ENCODE results near the gene KCMF1. TPM values are rescaled to one million over a fixed set of nuclear protein-coding genes. Genes with fewer than 3 reads are reported as not detected.

The KCMF1 gene
- total and polyA plus RNA-seq, 10 of the 15 experiments (the other 5 are each of a cell fraction or from before 2014, with no cell fraction given): 8.4 to 124 (median 43.0) TPM

- Histone ChIP-seq H3K27ac (ENCODE audit: control insufficient read depth, insufficient read depth) (no peak overlapping the region), H3K9ac (ENCODE audit: control insufficient read depth, insufficient read depth, low read length) (no peak overlapping the region), H3K79me2 (ENCODE audit: control insufficient read depth, insufficient read depth, low read length) (peaks cover 47% of the 10 kb centered on the region), H3K4me1 (ENCODE audit: control insufficient read depth, insufficient read depth, low read length) (no peaks in the 10 kb centered on the region), H4K20me1 (ENCODE audit: control insufficient read depth, insufficient read depth) (peaks cover 3% of the 10 kb centered on the region; the same call in 1 of the 2 replicates), H3K36me3 (ENCODE audit: control insufficient read depth in 2 of 2, insufficient read depth in 2 of 2, low read length in 1 of 2) (peaks cover 0 to 11% of the 10 kb centered on the region in 2 experiments; a peak in 3 of 4 replicates), H3K4me2 (ENCODE audit: control insufficient read depth, insufficient read depth) (no peak overlapping the region), H3K4me3 (no peak overlapping the region), H3K27me3 (replicated peaks in 1 of 2; ENCODE audit: control insufficient read depth in 2 of 2, insufficient read depth in 2 of 2, low read length in 1 of 2) (no peaks in the 10 kb centered on the region), H2AFZ (ENCODE audit: control insufficient read depth, low read depth, low read length) (no peak overlapping the region), H3K9me3 (replicated peaks; ENCODE audit: control insufficient read depth, insufficient read depth, low read length) (no peaks in the 10 kb centered on the region)
- TF ChIP-seq SIN3A (IDR thresholded peaks at IDR 0.05; ENCODE audit: low read depth, low read length) (no peak), HSF1 (IDR thresholded peaks at IDR 0.05; ENCODE audit: low read depth, low read length) (no peak), STAT3 (IDR thresholded peaks at IDR 0.05; ENCODE audit: low read depth, low read length) (no peak), USF1 (IDR thresholded peaks at IDR 0.05; ENCODE audit: borderline replicate concordance, extremely low read length, insufficient read depth, low read depth, low read length) (no peak), ESRRA (IDR thresholded peaks at IDR 0.05; ENCODE audit: low read length) (no peak), LARP7 (IDR thresholded peaks at IDR 0.05) (no peak), CTCF (IDR thresholded peaks at IDR 0.05 in 2 of 3, conservative IDR thresholded peaks at IDR 0.05 in 1 of 3; ENCODE audit: control insufficient read depth in 2 of 3, extremely low read depth in 1 of 3, insufficient read depth in 1 of 3, low read depth in 3 of 3, low read length in 3 of 3) (no peak), EGR1 (IDR thresholded peaks at IDR 0.05; ENCODE audit: borderline replicate concordance in 1 of 2, low read depth in 2 of 2, low read length in 2 of 2) (no peak), BCL11A (IDR thresholded peaks at IDR 0.05; ENCODE audit: low read depth, low read length) (no peak), PAX5 (IDR thresholded peaks at IDR 0.05; ENCODE audit: borderline replicate concordance, low read depth, low read length) (no peak), TCF12 (IDR thresholded peaks at IDR 0.05; ENCODE audit: low read depth, low read length) (no peak), ASH2L (IDR thresholded peaks at IDR 0.05; ENCODE audit: borderline replicate concordance, low read depth) (no peak), PAX8 (IDR thresholded peaks at IDR 0.05) (no peak), ATF7 (IDR thresholded peaks at IDR 0.05; ENCODE audit: low read depth) (no peak), ATF3 (IDR thresholded peaks at IDR 0.05; ENCODE audit: borderline replicate concordance, extremely low read depth, low read depth, low read length) (no peak)
- BruUV-seq (replicated peaks): no TSS peak
- RAD21 ChIA-PET (ENCODE audit: unreplicated experiment): no interaction called here
- WGBS (ENCODE audit: insufficient coverage, insufficient replicate concordance, low lambda C conversion rate, missing lambda C conversion rate): 90% methylated on average over 8 of the region's 8 CpGs
- FAIRE-seq: no peak
- SMC1A ChIA-PET (ENCODE audit: uncharacterized antibody, unreplicated experiment): interaction anchor here (0.9 kb wide), 1 partner anchor 9 kb away, joined by 3 read pairs; no protein-coding TSS in a partner anchor
- DNase-seq (ENCODE audit: low read depth, low spot score): no peak
- intact Hi-C loops (cut with micrococcal nuclease; ENCODE audit: unreplicated experiment) (no loop called here), in situ Hi-C loops (cut with MboI) (no loop called here)
- POLR2A ChIA-PET: no interaction called here
- CTCF ChIA-PET: interaction anchor here (0.9 kb wide), 1 partner anchor 11 kb away, joined by 3 read pairs; no protein-coding TSS in a partner anchor
- ATAC-seq: no peak
Measured at GRCh38 chr2:85024372-85025047, 53.5 kb downstream of the KCMF1 start.
